HG02981 (cell line): ENCODE data around the gene PARVG.
"Not testable (repeated sequence)": the region's sequence is repeated elsewhere in the genome, so short reads cannot be mapped to it uniquely, and the experiment has no call there.

ENCODE experiments used
- ATAC-seq: cut with Tn5 transposase; IDR thresholded peaks from one replicate; pipeline ENCODE4 v1.9.1; 2021; ENCODE audit warnings: mild to moderate bottlenecking, moderate library complexity; ENCODE audit not compliant: unreplicated experiment

PARVG gene

DNA sequence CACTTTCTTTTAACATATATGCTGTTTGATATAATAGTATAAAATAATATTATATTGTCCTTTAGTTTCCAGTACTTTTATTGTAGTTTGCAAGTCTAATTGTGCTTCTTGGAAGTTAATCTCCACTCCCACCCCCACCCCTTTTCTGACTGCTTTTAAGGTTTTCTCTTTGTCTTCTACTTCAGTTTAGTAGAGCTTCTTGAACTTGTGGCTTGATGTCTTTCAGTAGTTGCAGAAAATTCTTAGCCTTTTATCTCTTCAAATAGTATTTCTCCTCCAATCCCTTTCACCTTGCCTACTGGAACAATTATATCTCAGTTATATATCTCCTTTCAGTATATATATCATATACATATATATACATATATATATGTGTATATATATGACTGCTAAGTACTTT, 56.6 kb downstream of the PARVG start:
- no peak for ATAC-seq

- ATAC-seq = not testable (repeated sequence)
Observed at GRCh38 chr22:44241121-44241520, 60.4 kb downstream of the PARVG start.

- no peak for ATAC-seq
Observed at GRCh38 chr22:44242946-44243724, 62.4 kb downstream of the PARVG start.

DNA sequence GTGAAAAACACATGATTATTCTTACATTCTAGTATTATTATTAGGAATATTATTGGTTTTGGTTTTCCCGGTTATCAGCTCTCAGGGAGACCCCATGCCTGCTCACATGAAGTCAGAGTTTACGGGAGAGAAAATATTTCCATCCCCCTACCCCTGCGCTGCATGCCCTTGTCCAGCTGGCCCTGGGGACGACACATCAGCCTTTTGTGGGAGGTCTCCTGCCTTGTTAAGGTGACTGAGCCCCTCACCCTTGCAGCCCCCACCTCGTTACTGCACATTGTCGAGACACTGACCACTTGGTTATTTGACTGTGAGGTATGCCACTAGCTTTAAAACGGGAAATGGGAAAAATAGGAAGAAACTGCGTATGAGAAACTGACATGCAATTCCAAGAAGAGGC, 63.0 kb downstream of the PARVG start:
- ATAC-seq = no peak

DNA sequence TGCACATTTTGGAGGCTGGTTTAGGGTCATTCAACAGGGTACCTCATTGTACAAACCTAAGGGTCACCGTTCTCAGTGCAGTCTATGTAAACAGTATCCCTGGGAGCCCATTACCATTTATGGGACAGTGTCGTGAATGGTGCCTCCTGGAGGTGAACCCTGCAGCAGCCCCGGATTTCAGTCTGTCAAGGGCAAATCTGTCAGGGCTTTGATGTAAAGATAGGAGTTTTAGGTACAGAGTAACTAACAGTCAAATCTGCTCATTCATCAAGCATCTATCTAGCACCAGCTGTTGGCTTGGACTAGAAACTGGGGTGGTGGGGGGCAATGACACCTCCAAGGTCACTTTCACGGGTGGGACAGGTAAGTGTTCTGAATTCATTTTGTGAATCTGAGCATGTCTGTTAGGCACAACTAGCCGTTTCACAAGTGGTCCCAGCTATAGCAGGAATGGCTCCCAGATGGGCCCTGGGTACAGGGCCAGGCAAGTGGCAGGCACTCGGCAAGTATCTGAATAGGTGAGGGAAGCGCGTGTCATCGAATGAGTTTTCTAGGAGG, 63.6 kb downstream of the PARVG start:
- ATAC-seq = no peak

GRCh38 chr22:44245438-44245837, 64.7 kb downstream of the PARVG start:
- ATAC-seq = no peak

DNA sequence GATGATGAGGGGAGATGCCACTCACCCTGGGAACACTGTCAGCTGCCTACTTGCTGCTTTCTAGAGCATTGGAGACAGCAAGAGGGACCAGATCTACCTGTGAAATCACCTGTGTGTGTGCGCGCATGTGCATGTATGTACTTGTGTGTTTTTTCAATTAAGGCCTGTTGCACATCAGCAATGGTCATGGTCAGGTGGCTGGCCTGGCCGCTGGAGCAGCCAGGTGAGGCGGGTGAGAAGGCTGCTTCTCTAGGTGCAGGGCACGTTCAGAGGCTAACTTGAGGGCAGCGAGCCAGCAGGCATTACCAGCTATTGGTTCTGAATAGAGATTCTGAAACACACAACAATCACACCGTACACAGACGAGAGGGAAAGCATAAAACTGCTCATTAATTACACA, 65.1 kb downstream of the PARVG start:
- ATAC-seq = no peak

GRCh38 chr22:44246615-44247326, 66.0 kb downstream of the PARVG start:
- ATAC-seq = no peak

GRCh38 chr22:44247346-44247745, 66.6 kb downstream of the PARVG start:
- no peak for ATAC-seq

- no peak for ATAC-seq
Observed at GRCh38 chr22:44247923-44248892, 67.5 kb downstream of the PARVG start.

GRCh38 chr22:44248926-44249325, 68.2 kb downstream of the PARVG start:
- no peak for ATAC-seq

DNA sequence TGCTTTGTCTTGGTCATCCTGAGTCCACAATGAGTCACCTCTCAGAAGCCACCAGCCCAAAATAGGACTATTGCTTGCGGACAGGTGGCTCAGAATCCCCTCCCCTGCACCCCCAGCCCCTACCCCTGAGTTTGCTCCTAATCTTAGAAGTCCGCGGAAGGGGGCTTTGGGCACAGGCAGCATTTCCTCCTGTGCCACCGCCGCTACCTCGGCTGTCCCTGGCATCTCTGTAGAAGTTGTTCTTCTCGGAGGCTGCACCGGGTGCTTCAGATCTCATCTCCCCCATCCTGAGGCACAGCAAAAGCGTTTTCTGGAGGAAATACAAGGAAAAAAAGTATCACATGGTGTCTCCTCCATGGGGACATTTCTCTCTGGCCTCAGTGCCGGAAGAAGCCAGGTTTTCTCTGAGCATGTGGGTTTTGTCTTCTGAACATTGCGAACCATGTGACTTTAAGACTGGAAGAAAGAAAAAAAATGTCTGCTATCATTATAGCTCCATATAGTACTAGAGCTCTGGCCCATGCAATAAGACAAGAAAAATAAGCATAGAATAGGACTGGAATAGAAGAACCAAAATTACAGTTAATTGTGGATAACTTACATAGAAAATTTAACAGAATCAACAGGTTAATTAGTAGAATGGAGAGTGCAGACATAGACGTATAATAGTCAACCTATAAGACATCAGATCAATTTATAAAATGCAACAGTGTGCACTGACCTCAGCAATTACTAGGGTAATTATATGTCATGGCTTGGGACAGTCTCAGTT, 68.8 kb downstream of the PARVG start:
- ATAC-seq = no peak

DNA sequence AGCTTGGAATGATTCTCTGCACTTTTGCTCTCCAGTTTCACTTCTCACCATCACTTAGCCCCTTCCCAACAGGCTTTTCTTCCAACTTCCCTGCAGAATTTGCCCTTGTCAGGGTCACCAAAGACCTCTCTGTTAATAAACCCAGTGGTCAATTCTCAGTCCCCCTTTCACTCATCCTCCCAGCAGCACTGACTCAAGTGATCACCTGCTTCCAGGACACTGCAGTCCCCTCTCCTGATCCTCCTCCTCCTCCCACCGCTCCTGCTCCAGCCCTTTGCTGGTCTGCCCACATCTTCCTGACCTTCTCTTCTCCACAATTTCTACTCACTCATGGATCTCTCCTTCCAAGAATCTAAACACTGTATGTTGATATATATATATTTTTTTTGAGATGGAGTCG, 74.1 kb downstream of the PARVG start:
- no peak for ATAC-seq

- no peak for ATAC-seq
Observed at GRCh38 chr22:44256085-44256484, 75.4 kb downstream of the PARVG start.

GRCh38 chr22:44256556-44257485, 76.1 kb downstream of the PARVG start:
- ATAC-seq = no peak
